Measurements from ENCODE around the gene ZDHHC12.

DNA sequence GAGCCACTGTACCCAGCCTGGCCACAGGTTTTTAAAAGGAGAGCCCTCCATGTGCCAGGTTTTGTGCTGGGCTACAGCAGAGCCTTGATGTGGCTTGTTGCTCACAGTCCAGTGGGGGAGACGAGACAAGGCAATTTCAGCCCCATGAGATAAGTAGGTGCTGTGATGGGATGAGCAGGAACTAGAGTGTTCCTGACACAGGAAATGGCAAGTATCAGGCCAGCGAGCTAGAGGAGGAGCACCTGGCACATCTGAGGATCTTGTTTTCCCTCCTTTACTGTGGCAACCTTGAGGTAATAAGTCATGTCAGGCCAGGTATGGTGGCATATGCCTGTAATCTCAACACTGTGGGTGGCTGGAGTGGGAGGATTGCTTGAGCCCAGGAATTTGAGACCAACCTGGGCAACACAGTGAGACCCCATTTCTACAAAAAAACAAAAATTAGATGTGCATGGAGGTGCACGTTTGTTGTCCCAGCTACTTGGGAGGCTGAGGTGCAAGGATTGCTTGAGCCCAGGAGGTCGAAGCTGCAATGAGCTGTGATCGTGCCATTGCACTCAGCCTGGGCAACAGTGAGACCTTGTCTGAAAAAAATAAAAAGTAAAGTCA, 3.8 kb upstream of the ZDHHC12 start:
- TF ChIP-seq POLR2A (IDR thresholded peaks at IDR 0.05; ENCODE audit: low read length) (no peak), GATA1 (IDR thresholded peaks at IDR 0.05; ENCODE audit: low read depth, low read length) (no peak)

Measured in erythroblast (primary cell).